HG03460 (cell line): ENCODE results near the gene RNU6-9.
"Not testable (repeated sequence)": the region's sequence is repeated elsewhere in the genome, so short reads cannot be mapped to it uniquely, and the experiment has no call there.

ENCODE experiments used
- ATAC-seq: cut with Tn5 transposase; IDR thresholded peaks from one replicate; pipeline ENCODE4 v1.9.1; 2021; ENCODE audit not compliant: unreplicated experiment

RNU6-9 gene

GRCh38 chr19:892894-893689 lies at the start of gene RNU6-9, which contains the start of gene MED16:
TSS of gene RNU6-9 (plus strand) at chr19:893484.
TSS of gene MED16 (minus strand) at chr19:893187. CDS start at chr19:891131, 2,056 bp downstream.
- peak; percentile 79 for ATAC-seq

- no peak for ATAC-seq
Measured at GRCh38 chr19:843836-844545, 49.3 kb upstream of the RNU6-9 start.

- no peak for ATAC-seq
Measured at GRCh38 chr19:844546-844971, 48.7 kb upstream of the RNU6-9 start.

GRCh38 chr19:845707-846521 lies 47.4 kb upstream of the RNU6-9 start:
- ATAC-seq: no peak

GRCh38 chr19:848386-848921 lies 44.8 kb upstream of the RNU6-9 start:
- no peak for ATAC-seq

- not testable (repeated sequence) for ATAC-seq
Measured at GRCh38 chr19:849195-849594, 44.1 kb upstream of the RNU6-9 start.

GRCh38 chr19:850221-850978 lies 42.9 kb upstream of the RNU6-9 start:
- ATAC-seq: no peak

GRCh38 chr19:850979-851335 lies 42.3 kb upstream of the RNU6-9 start:
- no peak for ATAC-seq

GRCh38 chr19:852136-853013 lies 40.9 kb upstream of the RNU6-9 start, which contains the start of gene ELANE:
TSS of gene ELANE (plus strand) at chr19:852303. CDS start at chr19:852329, 26 bp downstream.
- no peak for ATAC-seq

GRCh38 chr19:853014-853585 lies 40.2 kb upstream of the RNU6-9 start:
- ATAC-seq: no peak

GRCh38 chr19:853614-854220 lies 39.6 kb upstream of the RNU6-9 start:
- not testable (repeated sequence) for ATAC-seq

- ATAC-seq: no peak
Measured at GRCh38 chr19:854549-854948, 38.7 kb upstream of the RNU6-9 start.

GRCh38 chr19:855142-855541 lies 38.1 kb upstream of the RNU6-9 start:
- no peak for ATAC-seq

- no peak for ATAC-seq
Measured at GRCh38 chr19:855566-856120, 37.6 kb upstream of the RNU6-9 start.

GRCh38 chr19:858284-858683 lies 35.0 kb upstream of the RNU6-9 start:
- no peak for ATAC-seq

GRCh38 chr19:858868-859843 lies 34.1 kb upstream of the RNU6-9 start, which contains the start of gene CFD:
TSS of gene CFD (plus strand) at chr19:859664. CDS start at chr19:859690, 26 bp downstream.
- ATAC-seq: no peak
